Activated naive CD4-positive, alpha-beta T cell treated with anti-CD3 and anti-CD28 coated beads, Interleukin-2, amount 50 U/mL, for 16 hours (primary cell): Measurements from ENCODE around the gene KCNB1.
A peak's percentile ranks its signal among the peaks of the same experiment; 100 is the strongest.

Source experiments
- DNase-seq: peaks from one replicate; pipeline ENCODE4 v3.0.0-alpha.2; 2020

The KCNB1 gene

GRCh38 chr20:49496553-49497397 lies 14.3 kb upstream of the KCNB1 start:
- DNase-seq, result no peak

- DNase-seq, result no peak
These were observed 13.6 kb upstream of the KCNB1 start for GRCh38 chr20:49496043-49496442.

DNA sequence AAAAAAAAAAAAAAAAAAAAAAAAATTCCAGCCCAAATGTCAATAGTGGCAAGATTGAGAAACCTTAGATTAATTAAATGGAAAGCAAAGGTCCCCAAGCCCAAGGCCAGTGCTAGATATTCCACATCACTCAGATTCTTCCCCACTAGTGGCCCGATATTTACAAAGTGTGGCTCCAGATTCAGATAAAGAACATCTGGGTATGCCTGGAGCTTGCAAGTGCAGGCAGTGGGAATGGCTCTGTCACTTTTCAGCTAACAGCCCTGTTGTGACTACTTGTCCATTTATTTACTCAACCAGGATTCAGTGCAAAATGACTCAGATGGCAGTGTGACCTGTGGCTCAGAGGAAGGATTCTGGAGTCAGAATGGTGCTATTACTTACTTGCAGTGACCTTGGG lies 8.2 kb upstream of the KCNB1 start:
- DNase-seq, result no peak

- DNase-seq, result no peak
These were observed 7.2 kb upstream of the KCNB1 start for GRCh38 chr20:49489688-49490087.

DNA sequence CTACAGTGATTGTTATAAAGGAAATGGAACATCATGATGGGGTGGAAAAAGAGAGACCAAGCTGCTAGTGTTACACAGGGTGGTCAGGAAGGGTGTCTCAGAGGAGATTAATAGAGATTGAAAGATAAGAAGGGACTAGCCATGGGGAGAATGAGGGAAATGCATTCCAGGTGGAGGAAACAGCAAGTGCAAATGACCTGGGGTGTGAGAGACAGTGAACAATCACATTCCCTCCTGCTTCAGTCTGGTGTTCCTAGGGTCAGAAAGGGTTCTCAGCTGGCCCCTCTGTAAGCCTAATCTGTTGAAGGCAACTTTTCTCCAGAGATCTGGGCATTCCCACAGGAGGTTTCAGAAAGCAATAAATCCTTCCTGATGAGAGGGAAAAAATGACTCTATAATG lies 3.6 kb upstream of the KCNB1 start:
- DNase-seq, result no peak

GRCh38 chr20:49485563-49485962 lies 3.1 kb upstream of the KCNB1 start:
- no peak for DNase-seq

DNA sequence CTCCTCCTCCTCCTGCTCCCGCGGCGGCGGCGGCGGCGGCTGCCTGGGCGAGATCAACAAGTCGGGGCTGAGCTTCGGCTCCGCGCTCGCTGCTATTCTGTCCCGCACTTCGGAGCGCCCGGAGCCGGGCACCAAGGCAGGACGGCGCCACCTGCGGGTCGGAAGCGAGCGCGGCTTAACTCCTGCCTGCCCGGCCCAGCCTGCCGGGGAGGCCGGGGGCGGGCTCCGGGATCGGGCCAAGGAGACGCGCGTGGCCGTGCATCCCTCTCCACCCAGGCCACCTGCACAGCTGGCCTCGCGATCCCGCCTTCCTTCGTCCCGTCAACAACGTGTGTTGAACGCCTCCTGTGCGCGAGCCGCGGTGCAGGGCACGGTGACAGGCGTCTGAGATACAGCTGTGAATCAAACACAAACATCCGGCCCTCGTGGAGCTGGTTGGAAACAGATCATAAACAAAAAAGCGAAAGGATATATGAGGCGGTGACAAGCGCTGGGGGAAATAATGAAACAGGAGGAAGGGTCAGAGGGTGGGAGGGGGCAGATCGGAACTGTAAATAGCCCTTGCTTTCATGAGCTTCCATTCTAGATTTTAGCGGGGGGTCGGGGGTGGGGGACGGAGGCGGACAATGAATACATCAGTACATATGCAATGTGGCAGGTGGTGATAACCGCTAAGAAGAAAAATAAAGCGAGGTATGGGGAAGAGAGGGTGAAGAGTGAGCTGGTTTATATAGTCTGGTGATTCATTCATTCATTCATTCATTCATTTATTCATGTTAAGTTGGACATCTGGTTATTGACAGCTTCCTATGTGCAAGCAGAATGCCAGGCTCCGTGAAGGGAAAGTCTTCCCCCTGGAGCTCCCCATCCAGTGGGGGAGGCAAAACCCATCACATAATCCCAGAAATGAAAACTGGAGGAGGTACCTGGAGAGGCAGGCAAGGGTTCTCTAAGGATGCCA lies 2.0 kb upstream of the KCNB1 start:
- DNase-seq, result peak; percentile 65

DNA sequence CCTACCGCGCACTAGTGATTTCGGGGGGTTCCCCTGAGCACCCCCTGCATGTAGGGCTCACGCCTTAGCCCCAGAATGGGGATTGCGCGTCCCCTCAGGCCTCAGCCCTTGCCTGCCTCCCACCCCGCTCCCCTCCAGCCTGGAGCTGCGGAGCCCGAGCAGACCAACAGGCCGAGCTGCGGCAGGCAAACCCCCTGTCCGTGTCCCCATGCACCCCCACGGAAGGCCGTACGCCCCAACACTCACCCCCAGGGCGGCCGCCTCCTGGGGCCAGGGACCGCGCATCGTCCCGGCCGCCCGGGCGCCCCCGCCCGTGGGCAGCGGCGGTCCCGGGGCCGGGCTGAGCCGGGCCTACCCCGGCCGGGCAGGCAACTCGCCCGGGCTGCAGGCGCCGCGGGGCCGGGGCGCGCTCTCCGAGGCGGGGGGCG lies 1.2 kb upstream of the KCNB1 start:
- DNase-seq, result no peak

GRCh38 chr20:49483018-49483695 lies 689 bp upstream of the KCNB1 start:
- no peak for DNase-seq

- DNase-seq, result no peak
These were observed 295 bp downstream of the KCNB1 start for GRCh38 chr20:49482173-49482572.

DNA sequence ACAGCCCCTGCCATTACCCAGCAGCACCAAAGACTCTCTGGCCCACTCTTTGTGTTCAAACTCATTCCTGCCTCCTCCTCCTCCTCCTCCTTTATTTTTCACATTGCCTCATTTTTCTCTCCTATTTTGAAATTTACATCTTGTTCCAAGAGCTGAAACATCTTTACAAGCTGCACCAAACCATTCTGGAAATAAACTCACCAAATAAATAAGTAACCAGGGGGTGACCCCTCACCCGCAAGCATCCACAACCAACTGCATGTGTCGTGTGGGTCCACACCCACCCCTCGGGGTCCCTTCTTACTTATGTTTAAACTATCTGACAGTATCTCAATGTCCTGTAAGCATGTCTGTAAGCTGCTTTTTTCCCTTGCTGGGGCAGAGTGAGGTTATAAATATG lies 1.4 kb downstream of the KCNB1 start:
- no peak for DNase-seq

GRCh38 chr20:49480236-49480635 lies 2.2 kb downstream of the KCNB1 start:
- no peak for DNase-seq

- DNase-seq, result no peak
These were observed 2.7 kb downstream of the KCNB1 start for GRCh38 chr20:49479785-49480184.

DNA sequence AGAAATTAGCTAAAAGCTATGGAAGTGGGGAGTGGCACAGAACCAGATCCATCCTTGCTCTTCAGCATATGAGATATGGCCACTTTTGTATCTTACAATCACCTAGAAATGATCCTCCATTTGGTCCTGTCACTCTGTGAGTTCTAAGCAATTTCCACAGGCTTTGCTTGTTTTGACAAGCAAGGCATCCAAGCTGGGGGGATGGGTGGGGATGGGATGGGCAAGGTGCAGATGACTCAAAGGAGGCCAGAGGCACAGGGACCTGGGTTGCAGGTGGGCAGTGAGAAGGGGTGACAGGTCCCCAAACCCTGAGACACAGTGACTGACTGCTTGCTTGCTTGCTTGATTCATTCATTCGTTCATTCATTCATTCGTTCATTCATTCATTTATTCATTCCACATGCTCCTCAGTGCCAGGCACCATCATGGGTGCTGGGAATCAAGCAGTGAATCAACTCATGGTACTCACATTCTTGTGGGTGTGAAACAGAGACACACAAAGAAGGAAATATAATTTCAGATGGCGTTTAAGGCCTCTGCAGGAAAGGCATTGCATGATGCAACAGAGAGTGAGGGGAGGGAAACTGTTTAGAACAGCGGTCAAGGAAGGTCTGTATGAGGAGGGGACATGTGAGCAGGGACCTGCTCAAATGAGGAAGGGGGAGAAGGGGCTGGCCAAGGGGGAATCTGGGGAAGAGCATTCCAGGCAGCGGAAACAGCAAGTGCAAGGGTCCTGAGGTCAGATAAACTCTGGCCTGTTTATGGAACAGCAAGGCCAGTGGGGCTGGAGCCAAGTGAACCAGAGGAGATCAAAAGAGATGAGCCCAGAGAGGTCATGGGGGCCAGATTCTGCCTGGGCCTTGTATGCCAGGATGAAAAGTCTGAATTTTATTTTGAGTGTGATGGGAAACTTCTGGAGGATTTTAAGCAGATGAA lies 3.4 kb downstream of the KCNB1 start:
- DNase-seq, result no peak

DNA sequence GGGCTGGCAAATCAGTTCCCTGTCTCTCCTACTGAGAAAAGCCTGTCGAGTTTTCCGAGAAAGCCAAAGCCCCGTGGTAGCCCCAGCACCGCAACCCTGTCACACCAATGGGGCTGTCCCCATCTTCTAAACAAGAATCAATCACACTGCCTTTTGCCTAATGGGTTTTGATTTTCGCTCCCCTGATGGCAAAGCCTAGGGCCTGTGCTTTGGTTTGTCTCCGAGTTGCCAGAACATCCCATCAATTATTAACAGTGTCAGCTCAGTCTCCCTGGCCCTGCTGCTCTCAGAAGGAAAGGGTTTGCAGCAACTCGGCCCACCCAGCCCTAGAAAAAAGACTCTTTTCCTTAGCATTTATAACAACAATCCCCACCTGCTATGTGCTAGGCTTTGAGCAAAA lies 4.2 kb downstream of the KCNB1 start:
- DNase-seq, result no peak

- DNase-seq, result no peak
These were observed 5.3 kb downstream of the KCNB1 start for GRCh38 chr20:49477200-49477599.

DNA sequence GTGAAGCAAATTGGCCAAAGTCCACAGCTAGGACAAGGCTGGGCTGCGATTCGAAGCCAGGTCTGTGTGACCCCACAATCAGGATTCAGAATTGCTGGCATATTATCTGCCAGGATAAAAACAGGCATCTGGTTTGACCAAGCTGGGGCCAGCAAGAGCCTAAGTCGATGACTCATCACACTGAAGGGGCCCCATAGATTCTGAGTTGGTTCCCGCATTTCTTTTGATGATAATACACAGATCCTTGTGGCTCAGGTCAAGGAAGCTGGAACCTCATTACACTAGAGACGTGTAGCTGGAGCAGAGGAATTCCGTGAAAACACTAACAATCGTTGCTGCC lies 6.5 kb downstream of the KCNB1 start:
- no peak for DNase-seq

- no peak for DNase-seq
These were observed 7.0 kb downstream of the KCNB1 start for GRCh38 chr20:49475292-49476015.

GRCh38 chr20:49471397-49471796 lies 11.1 kb downstream of the KCNB1 start:
- no peak for DNase-seq

- DNase-seq, result no peak
These were observed 11.5 kb downstream of the KCNB1 start for GRCh38 chr20:49470922-49471321.

GRCh38 chr20:49469060-49469459 lies 13.4 kb downstream of the KCNB1 start:
- no peak for DNase-seq

DNA sequence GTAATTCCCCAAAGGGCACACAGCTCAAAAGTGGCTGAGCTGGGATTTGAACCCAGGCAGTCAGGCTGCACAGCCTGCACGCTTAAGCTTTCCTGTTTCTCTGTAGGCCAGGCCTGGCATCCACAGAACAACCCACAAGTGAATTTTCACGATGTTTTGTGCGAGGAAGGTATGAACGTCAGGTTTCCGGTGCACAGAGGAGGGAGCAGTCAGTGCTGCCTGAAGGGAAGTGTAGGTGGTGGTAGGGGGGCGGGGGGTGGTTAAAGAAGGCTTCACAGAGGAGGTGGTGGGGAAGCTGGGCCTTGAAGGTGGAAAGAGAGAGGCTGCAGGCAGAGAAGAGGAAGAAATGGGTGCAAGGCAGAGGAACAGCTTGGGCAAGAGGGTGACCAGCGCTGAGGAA lies 14.1 kb downstream of the KCNB1 start:
- DNase-seq, result no peak
